NT2/D1 (cell line): Measurements from ENCODE around the gene F2RL2.
A peak's percentile ranks its signal among the peaks of the same experiment; 100 is the strongest.

Experiments used
- DNase-seq: peaks from one replicate; pipeline ENCODE4 v3.0.0-alpha.2; 2011; ENCODE audit warnings: low read depth, low spot score
- H3K27me3 ChIP-seq: 2 replicates; pipeline ENCODE4 v1.6.0; 2011; ENCODE audit warnings: mild to moderate bottlenecking; ENCODE audit not compliant: insufficient read length, insufficient read depth
- H3K36me3 ChIP-seq: 2 replicates; pipeline ENCODE4 v1.6.1; 2011; ENCODE audit warnings: mild to moderate bottlenecking, low read length, mixed read lengths; ENCODE audit not compliant: insufficient read depth, insufficient read length
- H3K4me1 ChIP-seq: 2 replicates; pipeline ENCODE4 v1.5.1; 2011; ENCODE audit not compliant: insufficient read depth, insufficient read length
- H3K4me3 ChIP-seq: 2 replicates; pipeline ENCODE4 v1.5.1; 2011; ENCODE audit warnings: low read depth; ENCODE audit not compliant: insufficient read length
- H3K9ac ChIP-seq: 2 replicates; pipeline ENCODE4 v1.6.0; 2011; ENCODE audit warnings: low read depth; ENCODE audit not compliant: insufficient read length
- H3K9me3 ChIP-seq: 2 replicates; pipeline ENCODE4 v1.5.1; 2011; ENCODE audit warnings: mild to moderate bottlenecking, low read length; ENCODE audit not compliant: insufficient read depth
- SUZ12 ChIP-seq: IDR thresholded peaks from 2 replicates; pipeline ENCODE4 v1.6.1; 2011; ENCODE audit not compliant: insufficient read length, insufficient read depth; ENCODE audit errors: extremely low read depth
- YY1 ChIP-seq: IDR thresholded peaks from 2 replicates; pipeline ENCODE4 v1.6.1; 2011; ENCODE audit not compliant: insufficient read length, insufficient read depth
- ZNF274 ChIP-seq: IDR thresholded peaks from 2 replicates; pipeline ENCODE4 v1.6.1; 2011; ENCODE audit warnings: mild to moderate bottlenecking, low read depth, low read length

The F2RL2 gene

GRCh38 chr5:76641514-76642120 lies 18.4 kb upstream of the F2RL2 start:
- Histone ChIP-seq H3K27me3 (no peaks in the 10 kb centered on the region), H3K36me3 (peaks cover 3% of the 10 kb centered on the region), H3K4me3 (no peak overlapping the region), H3K9me3 (no peaks in the 10 kb centered on the region), H3K9ac (no peak overlapping the region), H3K4me1 (no peaks in the 10 kb centered on the region)
- peak; percentile 43 for DNase-seq
- TF ChIP-seq YY1, result no peak
- TF ChIP-seq SUZ12, result no peak
- no peak for TF ChIP-seq ZNF274

GRCh38 chr5:76638479-76638878 lies 15.3 kb upstream of the F2RL2 start:
- H3K9me3 ChIP-seq, result no peaks in the 10 kb centered on the region
- H3K27me3 ChIP-seq, result no peaks in the 10 kb centered on the region
- TF ChIP-seq SUZ12 (no peak), YY1 (no peak), ZNF274 (no peak)
- H3K4me1 ChIP-seq, result no peaks in the 10 kb centered on the region
- H3K4me3 ChIP-seq, result no peak overlapping the region
- DNase-seq, result no peak
- H3K36me3 ChIP-seq, result peaks cover 3% of the 10 kb centered on the region
- no peak overlapping the region for H3K9ac ChIP-seq

- Histone ChIP-seq H3K36me3 (peaks cover 3% of the 10 kb centered on the region), H3K9me3 (no peaks in the 10 kb centered on the region), H3K4me1 (no peaks in the 10 kb centered on the region), H3K27me3 (no peaks in the 10 kb centered on the region), H3K9ac (no peak overlapping the region), H3K4me3 (no peak overlapping the region)
- no peak for TF ChIP-seq YY1
- TF ChIP-seq ZNF274, result no peak
- no peak for TF ChIP-seq SUZ12
- DNase-seq, result no peak
Measured at GRCh38 chr5:76637490-76637889, 14.3 kb upstream of the F2RL2 start.

- no peaks in the 10 kb centered on the region for H3K9me3 ChIP-seq
- DNase-seq, result no peak
- no peak for TF ChIP-seq ZNF274
- no peak for TF ChIP-seq YY1
- TF ChIP-seq SUZ12, result no peak
- no peaks in the 10 kb centered on the region for H3K27me3 ChIP-seq
- H3K36me3 ChIP-seq, result no peaks in the 10 kb centered on the region
- H3K4me3 ChIP-seq, result no peak overlapping the region
- no peaks in the 10 kb centered on the region for H3K4me1 ChIP-seq
- H3K9ac ChIP-seq, result no peak overlapping the region
Measured at GRCh38 chr5:76634661-76635060, 11.5 kb upstream of the F2RL2 start.

- Histone ChIP-seq H3K9ac (no peak overlapping the region), H3K4me3 (no peak overlapping the region), H3K4me1 (no peaks in the 10 kb centered on the region), H3K9me3 (no peaks in the 10 kb centered on the region), H3K36me3 (no peaks in the 10 kb centered on the region), H3K27me3 (no peaks in the 10 kb centered on the region)
- no peak for DNase-seq
- TF ChIP-seq YY1 (no peak), SUZ12 (no peak), ZNF274 (no peak)
Measured at GRCh38 chr5:76626738-76627137, 3.5 kb upstream of the F2RL2 start.

- DNase-seq, result no peak
- no peak for TF ChIP-seq SUZ12
- TF ChIP-seq YY1, result no peak
- no peak for TF ChIP-seq ZNF274
Measured at GRCh38 chr5:76625087-76625815, 2.0 kb upstream of the F2RL2 start.

GRCh38 chr5:76622076-76622475 lies 1.1 kb downstream of the F2RL2 start:
- H3K9ac ChIP-seq, result no peak overlapping the region
- H3K36me3 ChIP-seq, result peaks cover 5% of the 10 kb centered on the region
- H3K27me3 ChIP-seq, result no peaks in the 10 kb centered on the region
- no peak overlapping the region for H3K4me3 ChIP-seq
- DNase-seq, result no peak
- no peaks in the 10 kb centered on the region for H3K9me3 ChIP-seq
- no peaks in the 10 kb centered on the region for H3K4me1 ChIP-seq
- no peak for TF ChIP-seq YY1
- TF ChIP-seq SUZ12, result no peak
- TF ChIP-seq ZNF274, result no peak

More at GRCh38 chr5:76625087-76625815, 2.0 kb upstream of the F2RL2 start:
- Histone ChIP-seq H3K4me3 (no peak overlapping the region), H3K36me3 (no peaks in the 10 kb centered on the region), H3K9me3 (no peaks in the 10 kb centered on the region), H3K4me1 (no peaks in the 10 kb centered on the region), H3K27me3 (no peaks in the 10 kb centered on the region), H3K9ac (no peak overlapping the region)
